HG02870 (cell line): ENCODE measurements around the gene PPAN.

ENCODE experiments used
- ATAC-seq: cut with Tn5 transposase; IDR thresholded peaks from one replicate; pipeline ENCODE4 v1.9.1; 2021; ENCODE audit warnings: mild to moderate bottlenecking, moderate library complexity; ENCODE audit not compliant: unreplicated experiment

PPAN gene

GRCh38 chr19:10112895-10113591 is 6.9 kb downstream of the PPAN start:
- no peak for ATAC-seq

- no peak for ATAC-seq
These were observed 7.4 kb downstream of the PPAN start for GRCh38 chr19:10113592-10113963.

- no peak for ATAC-seq
These were observed 7.9 kb downstream of the PPAN start for GRCh38 chr19:10113964-10114650.

GRCh38 chr19:10114651-10115391 is 8.7 kb downstream of the PPAN start:
- no peak for ATAC-seq

- ATAC-seq: no peak
These were observed 9.4 kb downstream of the PPAN start for GRCh38 chr19:10115392-10116084.

GRCh38 chr19:10116085-10116865 is 10.1 kb downstream of the PPAN start:
- ATAC-seq: no peak

GRCh38 chr19:10116866-10117616 is 10.9 kb downstream of the PPAN start:
- ATAC-seq: no peak

- ATAC-seq: no peak
These were observed 12.8 kb downstream of the PPAN start for GRCh38 chr19:10118960-10119359.

- no peak for ATAC-seq
These were observed 14.5 kb downstream of the PPAN start for GRCh38 chr19:10120538-10121189.

GRCh38 chr19:10122045-10122444 is 15.9 kb downstream of the PPAN start:
- ATAC-seq: no peak

- no peak for ATAC-seq
These were observed 18.3 kb downstream of the PPAN start for GRCh38 chr19:10124429-10124828.

GRCh38 chr19:10126213-10126639 is 20.1 kb downstream of the PPAN start:
- ATAC-seq: no peak

GRCh38 chr19:10132905-10133304 is 26.7 kb downstream of the PPAN start:
- no peak for ATAC-seq

GRCh38 chr19:10133596-10133995 is 27.4 kb downstream of the PPAN start:
- no peak for ATAC-seq

- ATAC-seq: no peak
These were observed 27.9 kb downstream of the PPAN start for GRCh38 chr19:10134040-10134439.

- no peak for ATAC-seq
These were observed 29.6 kb downstream of the PPAN start for GRCh38 chr19:10135551-10136334.

- ATAC-seq: no peak
These were observed 30.8 kb downstream of the PPAN start for GRCh38 chr19:10136936-10137335.
